GM12878 (cell line): ENCODE data around the gene SLC24A4. TPM values are rescaled to one million over a fixed set of nuclear protein-coding genes. Genes with fewer than 3 reads are reported as not detected.

Experiments
- ATAC-seq: fragments of 200-7000 bp; cut with Tn5 transposase; 3 replicates; pipeline ENCODE4 v1.9.1; 2020; ENCODE audit warnings: mild to moderate bottlenecking, moderate library complexity
- BruUV-seq: library from RNA; stranded (reverse); fragments of 400-500 nt; replicated peaks from 2 replicates; lab custom pipeline; 2021; lab: Mats Ljungman, UMichigan
- CTCF ChIA-PET: fragments of 300-600 bp; sonication (Branson Sonifier 250); formaldehyde crosslinking; extraction: SDS; loops from one replicate; lab custom pipeline; 2021; ENCODE audit warnings: inconsistent platforms; lab: Yijun Ruan, JAX
- POLR2A ChIA-PET: fragments of 350-600 bp; formaldehyde crosslinking; extraction: SDS; loops from one replicate; lab custom pipeline; 2021; ENCODE audit warnings: inconsistent platforms; lab: Charles Lee
- RAD21 ChIA-PET: fragments of 300-600 bp; sonication (Branson Sonifier 250); formaldehyde crosslinking; loops from one replicate; lab custom pipeline; 2023; ENCODE audit warnings: antibody characterized with exemption; ENCODE audit not compliant: unreplicated experiment; lab: Charles Lee
- SMC1A ChIA-PET: fragments of 300-600 bp; sonication (Branson Sonifier 250); formaldehyde crosslinking; loops from one replicate; lab custom pipeline; 2023; ENCODE audit not compliant: unreplicated experiment, uncharacterized antibody; lab: Charles Lee
- DNase-seq: peaks from one replicate; pipeline ENCODE4 v3.0.0-alpha.2; 2011; ENCODE audit warnings: low read depth, low spot score
- FAIRE-seq: peaks from 3 replicates; lab custom pipeline; 2011; peaks lifted over from hg19 to GRCh38; lab: Jason Lieb, UNC
- H2AFZ ChIP-seq: 2 replicates; pipeline ENCODE4 v1.6.0; 2011; ENCODE audit warnings: low read depth, low read length, control low read depth; ENCODE audit not compliant: control insufficient read depth
- H3K27ac ChIP-seq: 2 replicates; pipeline ENCODE4 v1.5.1; 2011; ENCODE audit warnings: control low read depth; ENCODE audit not compliant: control insufficient read depth, insufficient read depth
- H3K27me3 ChIP-seq, 2 experiments: replicated peaks in 1 of 2; 2 replicates each; pipeline versions ENCODE4 v1.6.0 to v1.6.1; 2011; ENCODE audit warnings: low read length in 1 of 2; ENCODE audit not compliant: control insufficient read depth in 2 of 2, insufficient read depth in 2 of 2
- H3K36me3 ChIP-seq, 2 experiments: 2 replicates each; pipeline ENCODE4 v1.5.1; 2011; ENCODE audit warnings: low read length in 1 of 2; ENCODE audit not compliant: control insufficient read depth in 2 of 2, insufficient read depth in 2 of 2
- H3K4me1 ChIP-seq: 2 replicates; pipeline ENCODE4 v1.6.1; 2011; ENCODE audit warnings: mild to moderate bottlenecking, low read length, moderate library complexity, mixed read lengths; ENCODE audit not compliant: control insufficient read depth, insufficient read depth
- H3K4me2 ChIP-seq: 2 replicates; pipeline ENCODE4 v1.6.0; 2011; ENCODE audit warnings: control low read depth; ENCODE audit not compliant: control insufficient read depth, insufficient read depth
- H3K4me3 ChIP-seq: fragments of 200-600 bp; sonication (generic); 2 replicates; pipeline ENCODE4 v1.5.1; 2016
- H3K79me2 ChIP-seq: 2 replicates; pipeline ENCODE4 v1.6.0; 2011; ENCODE audit warnings: low read length; ENCODE audit not compliant: control insufficient read depth, insufficient read depth
- H3K9ac ChIP-seq: 2 replicates; pipeline ENCODE4 v1.8.0; 2011; ENCODE audit warnings: low read length, control low read depth, mixed read lengths; ENCODE audit not compliant: control insufficient read depth, insufficient read depth
- H3K9me3 ChIP-seq: replicated peaks from 3 replicates; pipeline ENCODE4 v1.5.1; 2011; ENCODE audit warnings: mild to moderate bottlenecking, low read length; ENCODE audit not compliant: control insufficient read depth, insufficient read depth
- H4K20me1 ChIP-seq: 2 replicates; pipeline ENCODE4 v1.6.0; 2011; ENCODE audit not compliant: control insufficient read depth, insufficient read depth
- EP300 ChIP-seq, 2 experiments: fragments of 150-350 bp in 1 of 2; IDR thresholded peaks; 2 replicates each; pipeline ENCODE4 v1.6.1; 2011 to 2012; ENCODE audit warnings: low read depth in 2 of 2, low read length in 2 of 2, borderline replicate concordance in 1 of 2, improper control_type of control experiment in 1 of 2, inconsistent platforms in 1 of 2; ENCODE audit not compliant: control insufficient read depth in 1 of 2
- EZH2 ChIP-seq: IDR thresholded peaks from 2 replicates; pipeline ENCODE4 v1.6.1; 2012; ENCODE audit warnings: low read depth, mild to moderate bottlenecking, control low read depth, inconsistent platforms, low read length, borderline replicate concordance; ENCODE audit not compliant: control insufficient read depth
- GABPA ChIP-seq: IDR thresholded peaks from 2 replicates; pipeline ENCODE4 v1.6.1; 2014; ENCODE audit warnings: antibody characterized with exemption, low read depth, mild to moderate bottlenecking, inconsistent platforms
- LARP7 ChIP-seq: fragments of 450-650 bp; IDR thresholded peaks from 2 replicates; pipeline ENCODE4 v1.6.1; 2017; ENCODE audit warnings: mild to moderate bottlenecking
- RUNX3 ChIP-seq: IDR thresholded peaks from 2 replicates; pipeline ENCODE4 v1.6.1; 2012; ENCODE audit warnings: low read length, inconsistent platforms
- SMC3 ChIP-seq: IDR thresholded peaks from 2 replicates; pipeline ENCODE4 v1.6.1; 2011; ENCODE audit warnings: low read length, improper control_type of control experiment, borderline replicate concordance
- WGBS: methylation state at CpG from one replicate; pipeline ENCODE4 v1.1.6; 2016; ENCODE audit warnings: low lambda C conversion rate; ENCODE audit not compliant: insufficient replicate concordance, insufficient coverage; ENCODE audit errors: missing lambda C conversion rate; 5-methylcytosine and 5-hydroxymethylcytosine counted together
- in situ Hi-C: fragments of 300-500 bp; cut with MboI; formaldehyde crosslinking; loops from 9 replicates; pipeline ENCODE4 v1.14.3; 2018; ENCODE audit warnings: mixed read lengths
- intact Hi-C: fragments of 100-400 bp; cut with micrococcal nuclease; formaldehyde crosslinking; loops from one replicate; pipeline ENCODE4 v1.14.2; 2022; ENCODE audit not compliant: unreplicated experiment
- polyA plus RNA-seq, 11 experiments: library from polyadenylated mRNA; depleted of rRNA in 4 of 11; unstranded in 6 of 11; stranded (reverse) in 5 of 11; fragments of >200 nt; fragmentation: Nextera tagmentation in 4 of 11; fragmentation: Illumina TruSeq in 1 of 11; extraction: Ambion mirVana in 4 of 11; extraction: Trizol in 1 of 11; gene quantifications; 1 replicate in 1 of 11; 2 replicates in 10 of 11; pipeline versions ENCODE4 v1.2.1 to v1.2.3, GENCODE V29; 2011 to 2016; ENCODE audit warnings: inconsistent platforms in 2 of 11, missing spikeins in 2 of 11, low read depth in 1 of 11
- total RNA-seq, 4 experiments: library from RNA; depleted of rRNA in 3 of 4; stranded (reverse); fragments of >200 nt in 3 of 4; fragmentation: Illumina TruSeq in 1 of 4; extraction: Trizol in 1 of 4; gene quantifications; 2 replicates each; pipeline versions ENCODE4 v1.2.1 to v1.2.3, GENCODE V29; 2013 to 2021
- TF ChIP-seq, protein P1 (sequence below), 3 experiments: IDR thresholded peaks in 2 of 3; conservative IDR thresholded peaks in 1 of 3; 2 replicates each; pipeline ENCODE4 v1.5.1; 2011; ENCODE audit warnings: low read depth in 3 of 3, low read length in 3 of 3, mild to moderate bottlenecking in 3 of 3, control low read depth in 2 of 3, moderate library complexity in 2 of 3, inconsistent platforms in 1 of 3, mixed read lengths in 1 of 3; ENCODE audit not compliant: control insufficient read depth in 2 of 3, insufficient read depth in 1 of 3; ENCODE audit errors: extremely low read depth in 1 of 3

Gene SLC24A4
- total and polyA plus RNA-seq, 10 of the 15 experiments (the other 5 are each of a cell fraction or from before 2014, with no cell fraction given): under 0.01 to 0.46 (median 0.04) TPM; not detected in 5

DNA sequence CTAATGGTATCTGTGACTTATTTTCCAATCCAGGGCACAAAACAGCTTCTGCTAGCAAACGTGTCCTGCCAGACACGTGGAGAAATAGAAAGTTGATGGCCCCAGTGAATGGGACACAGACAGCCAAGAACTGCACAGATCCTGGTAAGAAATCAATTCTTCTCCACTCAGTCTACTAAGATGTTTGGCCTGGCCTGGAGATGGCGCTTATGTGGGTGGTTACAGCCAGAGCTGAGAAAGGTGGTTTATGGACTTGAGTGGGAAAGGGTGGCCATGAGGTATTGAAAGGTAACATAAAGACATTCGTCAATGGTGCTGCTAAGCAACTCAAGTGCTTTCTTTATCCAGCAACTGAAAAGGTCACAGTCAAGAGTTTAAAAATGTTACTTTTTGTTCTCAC lies 2.9 kb downstream of the SLC24A4 start:
- H3K79me2 ChIP-seq: no peaks in the 10 kb centered on the region
- H3K4me2 ChIP-seq: no peak overlapping the region
- H3K4me3 ChIP-seq: no peak overlapping the region
- ATAC-seq (0 out of 3 replicates have a peak, but pooled peaks have one; percentile 30), DNase-seq (no peak), FAIRE-seq (no peak)
- no TSS peak for BruUV-seq
- no peaks in the 10 kb centered on the region for H3K4me1 ChIP-seq
- no peaks in the 10 kb centered on the region for H3K9me3 ChIP-seq
- H3K9ac ChIP-seq: no peak overlapping the region
- 23% methylated on average over 4 of the region's 4 CpGs for WGBS
- ChIA-PET SMC1A (interaction anchor here (0.6 kb wide), 1 partner anchor 251 kb away, joined by 3 read pairs; no protein-coding TSS in a partner anchor), CTCF (no interaction called here), POLR2A (no interaction called here), RAD21 (no interaction called here)
- H2AFZ ChIP-seq: no peak overlapping the region
- TF ChIP-seq EZH2 (no peak), GABPA (no peak), LARP7 (no peak), EP300 (IDR thresholded peaks at IDR 0.05; ENCODE audit: borderline replicate concordance in 1 of 2, control insufficient read depth in 1 of 2, low read depth in 2 of 2, low read length in 2 of 2) (no peak), RUNX3 (no peak), SMC3 (0 out of 2 replicates have a peak, but pooled peaks have one; percentile 6)
- TF ChIP-seq, protein P1, sequence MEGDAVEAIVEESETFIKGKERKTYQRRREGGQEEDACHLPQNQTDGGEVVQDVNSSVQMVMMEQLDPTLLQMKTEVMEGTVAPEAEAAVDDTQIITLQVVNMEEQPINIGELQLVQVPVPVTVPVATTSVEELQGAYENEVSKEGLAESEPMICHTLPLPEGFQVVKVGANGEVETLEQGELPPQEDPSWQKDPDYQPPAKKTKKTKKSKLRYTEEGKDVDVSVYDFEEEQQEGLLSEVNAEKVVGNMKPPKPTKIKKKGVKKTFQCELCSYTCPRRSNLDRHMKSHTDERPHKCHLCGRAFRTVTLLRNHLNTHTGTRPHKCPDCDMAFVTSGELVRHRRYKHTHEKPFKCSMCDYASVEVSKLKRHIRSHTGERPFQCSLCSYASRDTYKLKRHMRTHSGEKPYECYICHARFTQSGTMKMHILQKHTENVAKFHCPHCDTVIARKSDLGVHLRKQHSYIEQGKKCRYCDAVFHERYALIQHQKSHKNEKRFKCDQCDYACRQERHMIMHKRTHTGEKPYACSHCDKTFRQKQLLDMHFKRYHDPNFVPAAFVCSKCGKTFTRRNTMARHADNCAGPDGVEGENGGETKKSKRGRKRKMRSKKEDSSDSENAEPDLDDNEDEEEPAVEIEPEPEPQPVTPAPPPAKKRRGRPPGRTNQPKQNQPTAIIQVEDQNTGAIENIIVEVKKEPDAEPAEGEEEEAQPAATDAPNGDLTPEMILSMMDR (IDR thresholded peaks at IDR 0.05 in 2 of 3, conservative IDR thresholded peaks at IDR 0.05 in 1 of 3; ENCODE audit: control insufficient read depth in 2 of 3, extremely low read depth in 1 of 3, insufficient read depth in 1 of 3, low read depth in 3 of 3, low read length in 3 of 3): peak in 1 of 3 experiments; percentile 20; a peak in 2 of 6 replicates
- H3K27ac ChIP-seq: no peak overlapping the region
- intact Hi-C loops (loop anchor here (10.0 kb wide), 2 partner anchors 191 to 359 kb away; no protein-coding TSS in a partner anchor), in situ Hi-C loops (no loop called here)
- peaks cover 9 to 14% of the 10 kb centered on the region in 2 experiments for H3K27me3 ChIP-seq
- no peaks in the 10 kb centered on the region for H4K20me1 ChIP-seq
- no peaks in the 10 kb centered on the region for H3K36me3 ChIP-seq
